Ectodermal cell (in vitro differentiated cells): ENCODE results near the gene DCAF15.

Experiments used
- H3K27ac ChIP-seq: 2 replicates; pipeline ENCODE4 v1.7.0; 2013; ENCODE audit warnings: mild to moderate bottlenecking, low read depth, low read length; ENCODE audit not compliant: insufficient read depth, poor library complexity, severe bottlenecking
- H3K27me3 ChIP-seq: 2 replicates; pipeline ENCODE4 v1.7.0; 2013; ENCODE audit warnings: mild to moderate bottlenecking, low read length; ENCODE audit not compliant: insufficient read depth, control insufficient read depth, poor library complexity, severe bottlenecking
- H3K36me3 ChIP-seq: one replicate; pipeline ENCODE4 v1.7.0; 2013; ENCODE audit warnings: low read length; ENCODE audit not compliant: control insufficient read depth, insufficient read depth
- H3K4me1 ChIP-seq: one replicate; pipeline ENCODE4 v1.7.0; 2013; ENCODE audit warnings: low read length; ENCODE audit not compliant: control insufficient read depth, insufficient read depth
- H3K4me3 ChIP-seq: 2 replicates; pipeline ENCODE4 v1.7.0; 2013; ENCODE audit warnings: low read depth, low read length, control low read depth; ENCODE audit not compliant: insufficient read depth
- H3K9me3 ChIP-seq: 2 replicates; pipeline ENCODE4 v1.7.0; 2013; ENCODE audit warnings: mild to moderate bottlenecking, low read length, moderate library complexity; ENCODE audit not compliant: control insufficient read depth
- WGBS, 2 experiments: methylation state at CpG; one replicate each; pipeline ENCODE4 v1.1.7; 2013; ENCODE audit warnings: missing lambda C conversion rate in 2 of 2; 5-methylcytosine and 5-hydroxymethylcytosine counted together

DCAF15 gene

DNA sequence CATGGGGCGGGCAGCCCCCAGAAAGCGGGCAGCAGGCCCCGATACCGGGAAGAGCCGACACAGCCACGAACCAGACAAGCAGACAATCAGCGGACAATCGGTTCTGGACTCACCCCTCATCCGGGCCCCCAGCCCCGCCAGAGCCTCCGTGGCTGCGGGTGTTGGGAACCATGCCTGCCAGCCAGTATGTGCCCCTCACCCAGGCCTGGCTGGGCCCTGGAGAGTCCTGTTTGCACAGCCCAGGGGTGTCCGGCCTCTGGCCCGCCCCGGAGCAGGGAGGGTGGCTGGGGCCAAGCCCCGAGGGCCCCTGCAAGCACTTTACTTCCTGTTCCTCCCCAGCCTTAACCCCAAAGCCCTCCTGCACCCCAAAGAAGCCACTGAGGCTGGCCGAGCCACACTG, 21.9 kb upstream of the DCAF15 start:
- Histone ChIP-seq H3K36me3 (no peaks in the 10 kb centered on the region), H3K4me1 (peaks cover under 1% of the 10 kb centered on the region), H3K27me3 (no peaks in the 10 kb centered on the region), H3K27ac (no peak overlapping the region), H3K4me3 (no peak overlapping the region), H3K9me3 (no peaks in the 10 kb centered on the region)
- 92 to 93% methylated on average over 17 of the region's 17 CpGs for WGBS, 2 experiments

- H3K9me3 ChIP-seq = no peaks in the 10 kb centered on the region
- WGBS, 2 experiments = 95% methylated on average over 30 of the region's 30 CpGs
- no peaks in the 10 kb centered on the region for H3K27me3 ChIP-seq
- no peak overlapping the region for H3K4me3 ChIP-seq
- peaks cover 12% of the 10 kb centered on the region for H3K4me1 ChIP-seq
- no peaks in the 10 kb centered on the region for H3K36me3 ChIP-seq
- no peak overlapping the region for H3K27ac ChIP-seq
Observed at GRCh38 chr19:13931391-13932148, 20.7 kb upstream of the DCAF15 start.

- Histone ChIP-seq H3K36me3 (no peaks in the 10 kb centered on the region), H3K9me3 (no peaks in the 10 kb centered on the region), H3K27me3 (no peaks in the 10 kb centered on the region), H3K4me3 (no peak overlapping the region), H3K4me1 (peaks cover 13% of the 10 kb centered on the region), H3K27ac (no peak overlapping the region)
- WGBS, 2 experiments = 92 to 93% methylated on average over 6 of the region's 6 CpGs
Observed at GRCh38 chr19:13932149-13932637, 20.1 kb upstream of the DCAF15 start.

DNA sequence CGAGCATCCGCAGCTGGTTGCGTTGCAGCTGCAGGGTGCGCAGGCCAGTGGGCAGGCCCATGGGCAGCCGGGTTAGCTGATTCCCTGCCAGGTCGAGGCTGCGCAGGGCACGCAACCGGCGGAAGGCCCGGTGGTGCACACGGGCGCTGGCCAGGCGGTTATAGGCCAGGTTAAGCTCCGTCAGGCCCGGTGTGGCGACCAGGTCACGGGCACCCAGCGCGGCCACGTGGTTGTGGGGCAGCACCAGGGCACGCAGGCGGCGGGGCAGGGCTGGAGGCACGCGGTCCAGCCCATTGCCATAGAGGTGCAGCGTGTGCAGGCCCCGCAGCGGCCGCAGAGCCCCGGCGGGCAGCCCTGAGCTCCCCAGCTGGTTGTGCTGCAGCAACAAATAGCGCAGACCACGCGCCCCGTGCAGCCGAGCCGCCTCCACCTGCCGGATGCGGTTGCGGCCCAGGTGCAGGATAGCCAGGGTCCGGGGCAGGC, 19.4 kb upstream of the DCAF15 start:
- Histone ChIP-seq H3K9me3 (no peaks in the 10 kb centered on the region), H3K27me3 (no peaks in the 10 kb centered on the region), H3K4me3 (no peak overlapping the region), H3K36me3 (no peaks in the 10 kb centered on the region), H3K4me1 (peaks cover 20% of the 10 kb centered on the region), H3K27ac (no peak overlapping the region)
- WGBS, 2 experiments = 96% methylated on average over 42 of the region's 42 CpGs

GRCh38 chr19:13934785-13935109, 17.6 kb upstream of the DCAF15 start:
- Histone ChIP-seq H3K27ac (no peak overlapping the region), H3K4me3 (no peak overlapping the region)
- WGBS, 2 experiments = 92 to 95% methylated on average over 2 of the region's 2 CpGs

GRCh38 chr19:13935765-13936510, 16.4 kb upstream of the DCAF15 start:
- Histone ChIP-seq H3K9me3 (no peaks in the 10 kb centered on the region), H3K36me3 (no peaks in the 10 kb centered on the region), H3K27me3 (no peaks in the 10 kb centered on the region), H3K4me3 (no peak overlapping the region), H3K27ac (no peak overlapping the region), H3K4me1 (peaks cover 29% of the 10 kb centered on the region)
- 60 to 65% methylated on average over 20 to 22 of the region's 22 CpGs for WGBS, 2 experiments

More at GRCh38 chr19:13934785-13935109, 17.6 kb upstream of the DCAF15 start:
- H3K9me3 ChIP-seq = no peaks in the 10 kb centered on the region
- H3K4me1 ChIP-seq = peaks cover 29% of the 10 kb centered on the region
- no peaks in the 10 kb centered on the region for H3K27me3 ChIP-seq
- H3K36me3 ChIP-seq = no peaks in the 10 kb centered on the region

DNA sequence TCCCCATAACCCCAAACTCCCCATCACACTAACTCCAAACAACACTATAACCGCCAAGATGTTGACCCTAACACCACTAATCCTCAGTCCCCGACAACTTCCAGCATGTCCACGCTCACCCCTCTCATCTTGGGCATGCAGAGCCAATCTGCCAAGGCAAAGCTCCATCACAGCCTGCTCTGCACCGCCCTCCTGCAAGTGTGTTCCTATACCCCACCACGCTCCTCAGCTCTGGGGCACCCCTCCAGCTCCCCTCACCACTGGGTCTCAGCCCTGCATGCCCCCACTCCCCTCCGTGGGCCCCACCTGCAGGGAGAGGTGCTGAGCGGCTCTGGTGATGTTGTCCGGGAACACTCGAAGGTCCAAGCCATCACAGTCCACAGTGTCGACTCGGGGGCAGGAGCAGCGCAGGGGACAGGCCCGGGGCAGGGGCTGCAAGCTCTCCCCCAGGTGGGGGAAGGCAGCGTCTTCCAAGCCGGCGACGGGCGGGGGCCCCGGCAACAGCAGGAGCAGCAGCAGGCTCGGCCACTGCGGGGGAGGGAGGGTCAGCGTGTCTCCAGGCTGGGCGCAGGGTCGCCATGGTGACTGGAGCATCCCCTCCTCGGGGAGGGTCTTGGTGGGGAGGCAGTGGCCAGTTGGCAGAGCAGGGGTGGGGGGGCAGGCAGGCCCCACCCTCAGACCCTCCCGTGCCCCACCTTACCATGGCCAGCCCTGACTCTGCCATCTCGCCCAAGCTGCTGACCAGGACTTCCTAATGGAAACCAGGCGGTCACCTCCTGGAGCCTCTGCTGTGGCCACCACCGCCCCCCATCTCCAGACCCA, 14.6 kb upstream of the DCAF15 start:
- H3K4me3 ChIP-seq = no peak overlapping the region
- no peaks in the 10 kb centered on the region for H3K27me3 ChIP-seq
- no peaks in the 10 kb centered on the region for H3K9me3 ChIP-seq
- H3K4me1 ChIP-seq = peaks cover 29% of the 10 kb centered on the region
- WGBS, 2 experiments = 34 to 36% methylated on average over 29 of the region's 29 CpGs
- H3K36me3 ChIP-seq = no peaks in the 10 kb centered on the region
- no peak overlapping the region for H3K27ac ChIP-seq

DNA sequence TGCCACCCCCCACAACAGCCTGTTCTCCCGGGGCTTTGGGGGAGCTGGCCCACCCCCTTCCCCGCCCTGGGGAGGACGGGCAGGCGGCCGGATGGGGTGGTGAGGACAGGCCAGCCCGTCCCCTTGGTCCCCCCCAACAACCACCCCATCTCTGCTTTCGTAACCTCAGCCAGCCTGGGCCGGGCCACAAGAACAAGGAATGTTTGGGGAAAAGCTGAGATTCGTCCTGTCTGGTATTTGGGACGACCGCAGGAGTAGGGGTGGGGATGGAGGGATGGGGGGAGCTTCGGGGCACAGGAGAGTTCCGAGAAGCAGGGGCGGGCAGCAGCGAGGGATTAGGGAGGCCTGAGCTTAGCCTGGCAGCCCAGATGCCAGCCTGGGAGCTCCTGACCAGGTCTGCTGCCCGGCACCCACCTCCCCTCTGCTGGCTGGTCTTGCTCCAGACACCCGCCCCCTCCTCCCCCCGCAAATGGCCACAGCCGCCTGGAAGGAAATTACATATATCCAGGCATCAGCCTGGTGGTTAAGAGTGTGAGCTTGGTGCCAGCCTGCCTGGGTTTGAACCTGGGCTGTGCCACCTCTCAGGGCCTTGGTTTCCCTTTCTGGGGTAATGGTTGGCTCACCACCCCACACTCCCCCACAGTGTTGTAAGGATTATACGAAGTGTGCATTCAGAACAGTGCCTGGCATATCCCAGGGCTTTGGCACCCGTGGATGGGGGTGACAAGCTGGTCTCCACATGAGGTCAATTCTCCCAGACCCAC, 13.8 kb upstream of the DCAF15 start, which contains the start of gene PODNL1:
Gene PODNL1, minus strand, starts transcription at position 117 of the 764 bp plus-strand sequence. CDS start 236 bp downstream, outside the sequence.
- H3K9me3 ChIP-seq = no peaks in the 10 kb centered on the region
- 56 to 61% methylated on average over 16 to 21 of the region's 21 CpGs for WGBS, 2 experiments
- no peaks in the 10 kb centered on the region for H3K36me3 ChIP-seq
- no peaks in the 10 kb centered on the region for H3K27me3 ChIP-seq
- no peak within 1 kb of the TSS for H3K27ac ChIP-seq
- H3K4me3 ChIP-seq = no peak within 1 kb of the TSS
- peaks cover 29% of the 10 kb centered on the region for H3K4me1 ChIP-seq

DNA sequence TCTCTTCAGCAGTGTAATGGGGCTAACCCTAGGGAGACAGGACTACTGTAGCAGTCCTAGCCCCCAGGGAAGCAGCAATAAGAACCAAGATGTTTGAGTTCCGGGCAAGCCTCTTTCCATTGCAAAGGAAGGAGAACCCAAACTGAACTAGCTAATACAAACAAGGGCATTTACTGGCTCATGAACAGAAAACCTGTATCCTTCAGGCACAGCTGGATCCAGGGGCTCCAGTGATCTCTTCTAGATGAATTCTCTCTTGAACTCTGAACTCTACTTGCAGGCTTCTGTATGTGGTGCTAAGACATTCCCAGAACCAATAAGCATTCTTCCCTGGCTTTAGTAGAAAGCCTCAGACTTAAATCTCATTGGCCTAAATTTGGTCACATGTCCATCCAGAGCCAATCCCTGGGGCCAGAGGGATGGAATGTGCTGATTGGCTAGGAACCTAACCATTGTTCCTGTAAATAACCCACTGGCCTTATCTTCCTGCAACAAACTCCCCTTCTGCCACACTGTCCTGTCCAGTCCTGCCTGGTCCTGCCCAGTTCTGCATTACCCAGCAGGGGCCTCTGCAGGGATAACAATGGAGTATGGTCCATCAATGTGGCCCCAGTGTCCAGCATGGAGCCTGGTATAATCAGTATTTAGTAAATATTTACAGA, 10.2 kb upstream of the DCAF15 start:
- Histone ChIP-seq H3K36me3 (no peaks in the 10 kb centered on the region), H3K4me1 (peaks cover 16% of the 10 kb centered on the region), H3K27ac (no peak overlapping the region), H3K27me3 (no peaks in the 10 kb centered on the region), H3K4me3 (no peak overlapping the region), H3K9me3 (no peaks in the 10 kb centered on the region)
- 91 to 93% methylated on average over 1 of the region's 1 CpG for WGBS, 2 experiments
